NCI-H748 treated with DMSO at 0.1 percent for 48 hours (cell line): ENCODE data around the gene RTP1.
"Not testable (repeated sequence)": the region's sequence is repeated elsewhere in the genome, so short reads cannot be mapped to it uniquely, and the experiment has no call there.

Experiments
- DNase-seq: peaks from one replicate; lab custom pipeline; 2025; lab: John Stamatoyannopoulos, UW

RTP1 gene, protein sequence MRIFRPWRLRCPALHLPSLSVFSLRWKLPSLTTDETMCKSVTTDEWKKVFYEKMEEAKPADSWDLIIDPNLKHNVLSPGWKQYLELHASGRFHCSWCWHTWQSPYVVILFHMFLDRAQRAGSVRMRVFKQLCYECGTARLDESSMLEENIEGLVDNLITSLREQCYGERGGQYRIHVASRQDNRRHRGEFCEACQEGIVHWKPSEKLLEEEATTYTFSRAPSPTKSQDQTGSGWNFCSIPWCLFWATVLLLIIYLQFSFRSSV

DNA sequence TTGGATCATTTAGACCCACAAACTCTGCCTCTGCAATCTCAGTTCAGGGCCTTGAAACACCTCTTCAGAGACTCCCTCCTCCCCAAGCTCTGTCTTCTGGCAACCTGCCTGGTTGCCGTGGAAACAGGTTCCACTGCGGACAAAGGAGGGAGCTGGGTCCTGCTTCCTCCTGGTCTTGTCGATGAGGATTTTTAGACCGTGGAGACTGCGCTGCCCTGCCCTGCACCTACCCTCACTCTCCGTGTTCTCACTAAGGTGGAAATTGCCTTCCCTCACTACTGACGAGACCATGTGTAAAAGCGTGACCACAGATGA, at the start of gene RTP1:
TSS of gene RTP1 (plus strand) at position 152 of the 315 bp plus-strand sequence. CDS start at position 182, 30 bp downstream.
- DNase-seq: no peak

DNA sequence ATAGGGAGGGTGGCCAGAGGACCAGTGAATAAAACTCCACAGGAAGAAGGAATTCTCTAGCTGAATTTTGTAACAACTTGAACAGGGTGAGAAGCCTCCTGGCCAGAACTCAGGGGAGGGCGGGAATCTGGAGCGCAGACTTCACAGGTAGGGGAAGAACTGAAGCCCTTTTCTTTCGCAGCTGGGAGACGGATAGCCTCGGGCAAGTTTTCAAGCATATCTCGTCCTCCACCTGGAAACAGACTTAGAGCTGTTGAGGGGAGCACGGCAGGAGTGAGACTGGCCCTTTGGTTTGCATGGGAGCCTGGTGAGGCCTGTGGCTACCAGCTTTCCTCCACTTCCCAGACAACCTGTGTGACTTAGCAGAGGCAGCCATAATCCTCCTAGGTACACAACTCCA, 47.1 kb upstream of the RTP1 start:
- DNase-seq: no peak

DNA sequence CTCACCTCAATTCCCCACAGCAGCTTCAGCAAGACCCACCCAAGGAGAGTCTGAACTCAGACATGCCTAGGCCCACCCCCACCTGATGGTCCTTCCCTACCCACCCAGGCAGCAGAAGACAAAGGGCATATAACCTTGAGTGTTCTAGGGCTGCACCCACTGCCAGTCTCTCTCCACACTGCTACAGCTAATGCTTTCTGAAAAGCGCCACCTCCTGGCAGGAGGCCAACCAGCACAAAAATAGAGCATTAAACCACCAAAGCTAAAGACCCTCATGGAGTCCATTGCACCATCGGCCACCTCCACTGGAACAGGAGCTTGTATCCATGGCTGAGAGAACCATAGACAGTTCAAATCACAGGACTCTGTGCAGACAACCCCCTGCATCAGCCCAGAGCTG, 46.7 kb upstream of the RTP1 start:
- no peak for DNase-seq

DNA sequence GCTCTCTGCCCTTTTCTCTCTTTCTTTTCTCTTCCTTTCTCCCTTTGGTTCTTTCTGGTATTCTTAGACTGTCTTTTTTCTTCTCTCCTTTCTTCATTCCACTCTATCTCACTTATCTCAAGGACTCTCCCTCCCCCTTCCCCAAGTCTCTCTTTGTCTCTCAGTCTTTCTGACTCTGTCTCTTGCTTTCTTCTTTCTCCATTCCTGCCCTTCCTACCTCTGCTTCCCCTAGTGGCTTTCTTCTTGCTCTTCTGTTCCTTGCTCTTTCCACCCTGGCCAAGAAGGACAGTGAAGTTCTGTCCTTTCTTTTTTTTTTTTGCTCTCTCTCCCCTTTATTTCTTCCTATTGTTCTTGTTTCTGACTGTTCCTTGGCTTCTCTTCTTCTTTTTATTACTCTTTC, 35.7 kb upstream of the RTP1 start:
- DNase-seq: no peak

DNA sequence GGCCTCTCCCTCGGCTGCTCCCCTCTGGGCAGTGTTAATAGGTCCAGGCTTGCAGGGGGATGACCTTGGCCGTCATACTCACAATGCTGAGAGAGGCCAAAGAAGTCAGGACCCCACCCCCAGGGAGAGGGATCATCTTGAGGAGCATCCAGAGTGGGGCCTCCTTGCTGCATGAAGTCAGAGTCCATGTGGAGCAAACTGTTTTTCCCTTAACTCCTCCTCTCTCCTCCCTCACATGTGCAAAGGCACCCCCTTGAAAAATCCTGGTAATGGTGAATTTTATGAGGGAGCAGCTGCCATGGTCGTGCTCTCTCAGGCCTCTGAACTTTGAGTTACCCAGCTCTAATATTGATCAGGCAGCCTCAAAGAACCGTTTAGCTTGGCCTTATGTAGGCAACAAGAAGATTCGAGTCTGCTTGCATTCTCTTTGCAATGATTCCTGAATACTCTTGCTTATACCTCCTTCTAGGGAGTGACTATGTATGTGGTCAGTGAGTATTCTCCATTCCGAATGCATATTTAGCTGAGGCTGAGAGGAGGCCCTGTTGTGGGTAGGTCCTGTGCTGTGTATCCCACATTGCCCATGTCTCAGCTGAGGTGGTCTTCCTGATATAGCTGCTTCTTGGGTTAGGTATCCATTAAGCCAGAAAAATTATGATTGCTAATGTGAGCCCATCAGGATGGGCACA, 34.9 kb upstream of the RTP1 start:
- DNase-seq: no peak

DNA sequence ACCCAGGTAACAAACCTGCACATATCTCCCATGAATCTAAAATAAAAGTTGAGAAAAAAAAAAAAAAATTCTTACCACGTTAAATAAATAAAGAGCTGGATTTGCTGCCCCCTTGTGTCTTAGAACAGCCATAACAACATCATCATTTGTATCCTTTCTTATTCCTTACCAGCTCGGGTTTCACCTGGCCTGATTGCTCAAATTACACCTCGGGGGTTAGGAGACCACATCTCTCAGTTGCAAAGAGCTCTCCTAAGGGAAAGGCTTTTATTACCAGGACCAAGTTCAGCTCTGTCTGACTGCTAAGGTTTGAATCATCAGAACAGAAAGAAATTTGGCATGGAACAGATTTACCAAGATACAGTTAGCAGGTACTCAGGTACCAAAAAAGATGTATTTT, 32.1 kb upstream of the RTP1 start:
- DNase-seq: peak; percentile 11

DNA sequence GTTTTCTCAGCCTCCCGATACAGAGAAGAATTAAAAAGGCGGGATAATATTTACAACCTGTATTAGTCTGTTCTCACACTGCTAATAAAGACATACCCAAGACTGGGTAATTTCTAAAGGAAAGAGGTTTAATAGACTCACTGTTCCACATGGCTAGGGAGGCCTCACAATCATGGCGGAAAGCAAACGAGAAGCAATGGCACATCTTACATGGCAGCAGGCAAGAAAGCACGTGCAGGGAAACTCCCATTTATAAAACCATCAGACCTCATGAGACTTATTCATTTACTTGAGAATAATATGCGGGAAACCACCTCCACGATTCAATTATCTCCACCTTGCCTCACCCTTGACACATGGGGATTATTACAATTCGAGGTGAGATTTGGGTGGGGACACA, 30.5 kb upstream of the RTP1 start:
- no peak for DNase-seq

DNA sequence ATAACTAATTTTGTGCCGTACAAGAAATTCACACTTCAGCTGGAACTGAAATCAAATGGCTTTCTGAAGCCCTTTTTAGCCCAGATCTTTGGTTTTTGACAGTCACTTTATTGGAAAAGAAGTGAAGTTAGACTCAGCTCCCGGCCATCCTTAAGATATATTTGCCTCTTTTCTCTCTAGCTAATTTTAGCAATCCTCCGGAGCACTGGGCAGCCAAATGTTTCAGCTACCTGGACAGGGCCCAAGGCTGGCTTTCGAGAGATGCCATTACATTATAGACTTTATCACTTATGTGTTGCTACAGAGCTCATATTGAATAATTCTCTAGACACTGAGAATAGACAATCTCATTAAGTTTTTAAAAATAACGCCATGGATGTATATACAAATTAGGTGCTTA, 29.5 kb upstream of the RTP1 start:
- no peak for DNase-seq

DNA sequence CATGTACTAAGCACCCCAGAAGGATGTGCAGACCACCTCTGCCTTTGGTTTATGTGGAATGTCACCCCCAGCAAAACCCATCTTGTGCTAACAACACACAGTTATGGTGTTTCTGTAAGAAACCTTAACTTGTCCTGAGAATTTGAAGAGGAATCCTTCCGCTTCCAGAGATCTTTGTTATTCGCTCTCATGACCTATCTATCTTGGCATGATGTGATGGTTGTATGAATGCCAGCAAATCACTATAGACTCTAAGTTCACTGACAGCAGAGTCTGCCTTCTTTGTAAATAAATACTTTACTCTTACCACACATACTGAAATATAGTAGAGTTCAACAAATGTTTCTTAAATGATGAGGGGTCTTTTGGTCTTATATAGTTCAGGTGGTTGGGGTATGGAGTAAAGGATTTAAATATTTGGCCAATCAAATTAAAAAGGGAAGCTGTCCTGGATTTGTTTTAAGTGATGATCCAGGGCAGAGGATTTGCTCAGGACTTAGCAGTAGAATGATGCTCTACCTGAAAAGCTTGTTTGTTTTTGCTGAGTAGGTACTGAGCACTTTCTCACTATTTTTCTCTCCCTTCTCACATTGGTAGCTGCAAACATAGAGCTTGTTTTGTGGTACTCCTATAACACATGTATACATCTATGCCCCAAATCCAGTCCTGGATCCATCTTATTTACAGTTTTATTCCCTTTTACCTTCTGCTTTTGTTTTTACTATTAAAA, 27.9 kb upstream of the RTP1 start:
- DNase-seq: no peak

- DNase-seq: not testable (repeated sequence)
These were observed 26.4 kb upstream of the RTP1 start for GRCh38 chr3:187170911-187171310.

DNA sequence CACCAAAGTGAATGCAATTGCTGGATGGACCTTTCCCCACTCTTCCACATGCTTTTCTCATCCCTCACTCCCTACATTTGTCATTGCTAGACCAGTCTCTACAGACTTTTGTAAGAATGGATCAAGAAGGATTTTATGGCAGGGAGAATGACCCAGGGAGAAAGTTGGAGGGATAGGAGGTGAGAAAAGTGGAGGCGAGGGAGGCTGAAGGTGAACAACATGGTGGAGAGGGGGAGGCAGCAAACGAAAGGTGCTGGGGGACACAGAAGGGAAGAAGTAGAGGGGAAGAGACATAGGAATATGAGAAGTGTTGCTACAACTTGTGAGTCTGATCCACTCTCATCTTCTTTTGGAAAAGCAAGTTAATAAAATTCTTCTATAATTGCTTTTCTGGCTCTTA, 24.4 kb upstream of the RTP1 start:
- DNase-seq: no peak

DNA sequence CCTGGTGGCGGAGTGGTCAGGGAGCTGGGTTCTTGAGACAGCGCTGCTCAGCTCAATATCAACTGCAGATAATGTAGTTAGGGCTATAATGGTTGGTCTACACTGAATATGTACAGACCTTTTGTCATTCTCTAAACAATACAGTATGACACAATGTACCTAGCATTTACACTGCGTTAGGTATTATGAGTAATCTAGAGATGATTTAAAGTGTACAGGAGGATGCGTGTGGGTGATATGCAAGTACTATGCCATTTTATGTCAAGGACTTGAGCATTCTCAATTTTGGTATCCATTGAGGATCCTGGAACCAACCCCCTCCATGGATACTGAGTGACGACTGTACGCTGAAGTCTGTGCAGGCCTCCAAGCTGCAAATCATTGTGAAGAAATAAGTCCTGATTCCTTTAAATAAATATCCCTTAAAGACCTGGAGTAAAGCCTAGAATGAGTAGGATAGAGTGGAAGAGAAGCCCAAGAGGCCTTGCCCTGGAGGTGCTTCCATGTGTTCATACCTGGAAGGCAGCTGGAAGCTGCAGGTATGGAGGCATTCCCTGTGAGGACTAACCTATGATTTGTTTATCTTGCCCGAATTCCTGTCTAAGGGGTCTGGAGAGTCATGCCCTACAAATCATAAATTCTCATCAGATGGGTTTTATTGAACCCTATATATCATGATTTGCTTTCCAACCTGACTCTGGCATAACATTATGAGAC, 15.7 kb upstream of the RTP1 start:
- no peak for DNase-seq

DNA sequence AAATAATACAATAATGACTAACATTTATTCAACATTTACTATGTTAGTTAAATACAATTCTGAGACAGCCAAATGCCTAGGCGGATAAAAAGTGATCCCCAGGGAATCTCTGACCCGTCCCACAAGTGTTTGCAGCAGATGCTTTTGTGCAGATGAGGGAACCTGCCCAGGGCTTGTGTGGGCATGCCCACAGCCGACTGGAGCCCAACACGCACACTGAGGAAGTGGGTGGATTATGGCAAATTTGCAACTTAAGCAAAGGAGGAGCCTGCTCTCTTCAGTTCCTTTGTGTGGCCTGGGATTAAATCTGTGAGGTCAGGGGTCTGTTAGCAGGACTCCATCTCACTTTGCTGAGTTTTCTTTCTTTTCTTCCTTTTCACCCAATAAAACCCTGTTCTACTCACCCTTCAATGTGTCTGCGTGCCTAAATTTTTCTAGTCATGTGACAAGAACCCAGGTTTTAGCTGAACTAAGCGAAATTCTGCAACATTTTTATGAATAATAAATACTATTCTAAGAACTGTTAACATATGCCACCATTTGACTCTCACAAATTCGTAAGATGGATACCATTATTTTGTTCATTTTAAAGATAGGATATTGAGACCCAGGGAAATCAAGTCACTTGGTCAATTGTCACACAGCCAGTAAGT, 13.9 kb upstream of the RTP1 start:
- DNase-seq: no peak

GRCh38 chr3:187183903-187184302, 13.4 kb upstream of the RTP1 start:
- no peak for DNase-seq

GRCh38 chr3:187185759-187186158, 11.5 kb upstream of the RTP1 start:
- no peak for DNase-seq

DNA sequence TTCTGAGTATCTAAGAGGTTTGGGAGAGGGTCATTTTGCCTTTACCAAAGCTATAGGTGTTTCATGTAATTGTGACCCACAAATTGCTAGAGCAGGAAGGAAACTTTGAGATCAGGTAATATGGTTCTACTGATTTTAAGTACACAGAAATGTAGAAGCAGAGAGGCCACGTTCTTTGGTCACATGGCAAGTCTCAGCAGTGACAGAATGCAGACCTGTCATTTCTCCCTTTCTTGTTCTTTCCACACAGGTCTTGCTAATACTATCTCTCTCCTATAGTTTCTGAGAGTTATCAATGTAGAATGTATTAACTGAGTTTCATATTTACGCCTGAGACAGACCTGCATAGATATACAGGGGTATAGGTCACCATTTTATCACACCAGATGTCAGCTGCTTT, 10.9 kb upstream of the RTP1 start:
- no peak for DNase-seq

DNA sequence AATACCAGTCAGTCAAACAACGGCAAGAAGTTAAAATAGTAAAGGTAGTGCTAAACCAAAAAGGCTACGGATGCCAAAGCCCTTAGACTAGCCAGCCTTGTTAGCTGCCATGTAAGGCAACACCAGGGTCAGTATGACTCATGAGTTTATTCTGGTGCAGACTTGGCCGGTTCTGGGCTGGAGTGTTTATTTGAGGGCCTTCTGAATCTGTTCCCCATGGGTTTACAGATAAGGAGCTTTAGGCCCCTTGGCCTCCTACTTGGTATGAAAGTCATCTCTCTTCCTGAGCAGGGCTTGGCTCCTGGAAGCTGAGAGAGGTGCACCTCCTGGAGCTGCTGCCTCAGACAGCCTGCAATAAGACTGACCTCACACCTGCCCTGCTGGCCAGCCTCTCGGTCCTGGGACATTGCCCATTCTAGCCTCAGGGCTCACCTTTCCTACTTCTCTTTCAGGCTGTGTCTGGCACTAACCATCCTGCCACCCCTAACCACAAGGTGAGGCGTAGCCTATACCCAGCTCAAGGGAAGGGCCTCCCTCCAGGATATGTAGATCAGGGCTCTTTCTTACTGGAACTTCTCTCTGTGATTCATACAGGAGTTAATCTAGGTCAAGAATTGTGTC, 10.4 kb upstream of the RTP1 start:
- no peak for DNase-seq

DNA sequence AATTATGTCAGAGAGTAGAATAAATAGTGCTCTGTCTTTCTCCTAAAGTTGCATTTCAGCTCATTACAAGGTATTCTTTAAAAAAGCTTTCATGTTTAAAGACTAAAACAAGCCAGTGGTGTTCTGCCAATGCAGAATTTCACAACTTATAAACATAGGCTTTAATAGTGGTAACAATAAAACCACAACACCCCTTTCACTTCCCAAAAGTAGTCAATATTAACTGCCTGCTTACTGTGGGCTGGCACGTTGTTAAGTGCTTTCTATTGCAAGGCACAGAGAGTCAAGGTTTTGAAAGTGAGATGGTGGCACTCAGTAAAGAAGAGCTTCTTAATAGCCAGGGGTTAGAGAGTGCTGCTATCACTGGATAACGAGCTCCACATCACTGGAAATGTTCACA, 8.4 kb upstream of the RTP1 start:
- no peak for DNase-seq

DNA sequence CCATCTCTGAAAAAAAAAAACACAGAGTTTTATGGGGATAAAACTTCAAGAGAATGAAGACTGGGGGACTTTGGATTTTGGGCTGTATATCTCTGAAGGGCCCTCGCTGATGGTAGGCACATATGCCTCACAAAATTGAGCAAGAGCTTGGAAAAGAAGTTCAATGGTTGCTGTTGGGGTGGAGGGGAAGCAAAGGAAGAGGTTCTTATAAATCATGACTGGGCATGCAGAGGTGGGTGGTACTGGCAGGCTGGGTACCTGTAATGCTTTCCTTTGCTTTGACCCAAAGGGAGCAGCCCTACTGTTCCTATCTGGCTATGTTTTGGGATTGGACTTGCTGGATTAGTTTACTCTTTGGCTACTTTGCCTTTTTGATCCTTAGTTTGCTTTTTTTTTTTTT, 6.0 kb upstream of the RTP1 start:
- DNase-seq: no peak

- DNase-seq: no peak
These were observed 4.1 kb upstream of the RTP1 start for GRCh38 chr3:187193181-187193580.

DNA sequence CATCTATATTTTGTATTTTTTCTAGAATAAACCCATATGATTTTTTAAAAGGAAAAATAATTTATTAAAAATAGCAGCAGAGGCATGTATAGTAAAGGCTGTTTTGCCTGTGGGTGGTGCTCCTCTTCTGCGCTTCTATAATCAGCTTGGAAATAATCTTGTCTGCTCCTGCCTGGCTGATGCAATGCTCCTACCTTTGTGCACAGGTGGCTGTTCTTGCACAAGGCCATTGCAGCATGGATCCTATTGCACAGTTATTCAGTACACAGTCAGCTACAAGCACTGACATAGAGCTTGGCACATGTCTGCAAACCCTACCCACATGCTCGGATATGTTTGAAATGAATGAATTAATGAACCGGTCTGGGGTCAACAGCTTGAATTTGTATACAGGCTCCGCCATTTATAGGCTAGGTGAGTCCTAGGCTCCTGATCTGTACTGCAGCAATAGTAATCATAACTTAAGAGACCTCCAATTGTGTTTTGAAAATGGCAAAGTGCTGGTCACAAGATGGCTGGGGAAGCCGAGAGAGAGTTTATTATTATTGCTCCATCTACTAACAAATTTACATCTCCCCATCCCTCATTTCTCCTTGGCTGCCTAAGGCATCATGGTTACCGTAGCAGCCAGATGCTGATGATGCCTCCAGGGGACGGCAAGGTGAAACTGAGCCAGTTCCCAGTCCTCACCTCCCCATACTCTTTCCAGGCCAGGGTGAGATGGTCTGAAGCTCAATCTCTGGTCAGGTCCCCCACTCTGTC, 532 bp upstream of the RTP1 start:
- no peak for DNase-seq
